Heart right ventricle (tissue), 16 donors: ENCODE measurements around the gene CSTPP1. TPM values are rescaled to one million over a fixed set of nuclear protein-coding genes. Genes with fewer than 3 reads are reported as not detected.

Source experiments
- ATAC-seq, 8 donors: fragments of 200-7000 bp; cut with Tn5 transposase; one replicate each; pipeline ENCODE4 v1.9.1; 2020; ENCODE audit warnings: mild to moderate bottlenecking in 8 of 8, moderate library complexity in 8 of 8, moderate number of reproducible peaks in 1 of 8
- DNase-seq, 2 donors: peaks; one replicate each; pipeline ENCODE4 v3.0.0-alpha.2; 2020
- H3K27ac ChIP-seq, 10 donors: fragments of 200-600 bp; sonication (generic) in 2 of 10; one replicate each; pipeline versions ENCODE4 v1.5.0 to v1.8.0; 2020 to 2022; ENCODE audit warnings: mild to moderate bottlenecking in 3 of 10
- H3K27me3 ChIP-seq, 7 donors: fragments of 200-600 bp; one replicate each; pipeline ENCODE4 v1.8.0; 2021 to 2022; ENCODE audit warnings: mild to moderate bottlenecking in 2 of 7
- H3K36me3 ChIP-seq, 9 donors: fragments of 200-600 bp; sonication (generic) in 1 of 9; one replicate each; pipeline versions ENCODE4 v1.5.0 to v1.8.0; 2020 to 2022; ENCODE audit warnings: mild to moderate bottlenecking in 2 of 9
- H3K4me1 ChIP-seq, 9 donors: fragments of 200-600 bp; sonication (generic) in 1 of 9; one replicate each; pipeline versions ENCODE4 v1.5.0 to v1.8.0; 2020 to 2022; ENCODE audit warnings: mild to moderate bottlenecking in 4 of 9
- H3K4me3 ChIP-seq, 10 donors: fragments of 200-600 bp; sonication (generic) in 2 of 10; one replicate each; pipeline versions ENCODE4 v1.5.0 to v1.8.0; 2020 to 2022; ENCODE audit warnings: mild to moderate bottlenecking in 7 of 10, moderate library complexity in 2 of 10
- H3K9me3 ChIP-seq, 11 donors: fragments of 200-600 bp in 10 of 11; sonication (generic) in 2 of 11; one replicate each; pipeline versions ENCODE4 v1.5.0 to v1.8.0; 2013 to 2022; ENCODE audit warnings: mild to moderate bottlenecking in 2 of 11, control low read depth in 1 of 11, moderate library complexity in 1 of 11
- WGBS, 2 donors: extraction: QIAGEN DNeasy Blood & Tissue Kit; methylation state at CpG; one replicate each; pipeline ENCODE4 v1.1.7; 2013; ENCODE audit warnings: inconsistent platforms in 1 of 2; 5-methylcytosine and 5-hydroxymethylcytosine counted together
- intact Hi-C, 10 donors: fragments of 100-400 bp; cut with DNase I; formaldehyde crosslinking; loops; one replicate each; pipeline versions ENCODE4 v1.11.1 to v1.14.2; 2022
- polyA plus RNA-seq, 2 donors: library from polyadenylated mRNA; stranded (reverse); fragments of 200-250 nt; gene quantifications; one replicate each; pipeline ENCODE4 v1.2.3, GENCODE V29; 2013
- total RNA-seq, 10 donors: library from RNA; stranded (reverse); fragmentation: NEBNext Ultra II Directional in 3 of 10; extraction: Animal tissue kit (Norgen Biotek cat#: 25700) in 3 of 10; gene quantifications; one replicate each; pipeline versions ENCODE4 v1.2.1 to v1.2.4, GENCODE V29; 2021 to 2023
- TF ChIP-seq, protein P1 (sequence below), 9 donors: fragments of 200-600 bp; sonication (generic) in 2 of 9; IDR thresholded peaks; one replicate each; pipeline versions ENCODE4 v1.5.0 to v1.8.0; 2021 to 2022; ENCODE audit warnings: antibody characterized with exemption in 9 of 9, mild to moderate bottlenecking in 5 of 9, moderate library complexity in 1 of 9
- donor health status: Arrhythmogenic right ventricular cardiomyopathy.
- donor health status: ischemic (EF 13 %, LVEDD 7.1; RV severe dilation, severe dysfunction).
- donor health status: healthy with polysubstance abuse.
- donor health status: DM: no; HTN: yes; CAD: no.
- donor health status: DM: no; HTN: no; CAD: no.
- donor health status: ischemic (EF 25% LVEDD 6.9; RV normal size, moderate dysfunction).
- donor health status: ischemic (EF 25% LVEDD 5.7; RV mildly dilated, moderate dysfunction).
- donor health status: healthy.
- donor health status: DM: yes; HTN: yes; CAD: no.
- donor health status: Ischemic cardiomyopathy.
- donor health status: ischemic (EF 35%, LVEDD 5.7; RV mildly dilated, moderate dysfunction).
- donor health status: nonischemic (EF 11% LVEDD 7.7; RV severe dilation, severe dysfunction).
- donor health status: DM: yes; HTN: yes; CAD: no.
- donor health status: PGD.
- donor health status: ischemic (EF 29% LVEDD 5.4; RV normal size, mild dysfunction).
- donor health status: nonischemic (EF 23%, LVEDD 6.1; RV moderate dilation, normal function).

The CSTPP1 gene
- total and polyA plus RNA-seq, 12 donors, result 10.2 to 26.7 (median 16.7) TPM

DNA sequence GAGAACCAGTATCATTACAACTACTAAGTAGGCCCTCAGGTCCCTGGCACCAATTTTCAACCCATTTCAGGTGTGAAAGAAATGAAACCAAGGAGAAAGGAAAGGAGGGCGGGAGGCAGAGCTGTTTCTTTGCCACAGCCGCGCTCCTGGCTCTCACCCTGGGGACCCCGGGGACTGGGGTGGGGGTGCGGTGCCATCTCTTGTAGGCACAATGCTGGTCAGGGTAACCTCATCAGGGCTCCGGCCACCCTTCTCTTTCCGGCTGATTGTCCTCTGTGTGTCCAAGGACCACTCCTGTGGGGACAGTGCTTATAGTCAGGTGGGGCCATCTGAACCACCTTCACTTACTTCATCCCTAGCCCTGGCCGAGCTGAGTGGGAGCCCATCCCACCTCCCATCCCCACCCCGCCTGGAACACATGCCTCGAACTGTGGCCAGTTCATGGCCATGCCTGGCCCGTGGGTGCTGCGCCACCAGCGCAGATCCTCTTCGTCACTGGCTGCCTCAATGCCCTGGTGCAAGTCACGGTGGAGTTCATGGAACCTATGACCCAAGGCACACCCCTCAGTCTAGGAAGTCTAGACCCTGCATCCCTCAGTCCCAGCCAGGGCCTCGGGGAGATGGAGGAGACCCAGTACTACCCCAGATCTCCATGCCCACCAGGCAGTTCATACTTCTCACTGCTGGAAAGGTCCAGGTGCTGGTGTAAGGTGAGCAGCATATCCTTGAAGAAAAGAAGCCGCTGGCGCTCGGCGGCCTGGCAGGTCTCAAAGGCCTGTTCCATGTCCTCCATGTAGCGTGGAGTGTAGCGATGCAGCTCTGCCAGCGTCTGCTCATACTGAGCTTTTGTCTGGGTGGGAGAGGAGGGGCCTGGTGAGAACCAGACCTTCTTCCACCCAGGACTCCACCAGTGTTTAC is 242.4 kb downstream of the CSTPP1 start:
- intact Hi-C loops, result loop anchor here (2.0 to 10.0 kb wide), 9 partner anchors 33 to 228 kb away; partner anchors contain the start of genes NR1H3 (in 5 of the 10), ACP2 (in 1 of the 10), DDB2 (in 1 of the 10) and SLC39A13 (in 1 of the 10)
- 92% methylated on average over 23 of the region's 23 CpGs for WGBS, 2 donors
- Histone ChIP-seq H3K4me3 (no peak overlapping the region), H3K27ac (peak overlapping the region in 9 of 10 donors; percentile 92 to 100 (median 97)), H3K36me3 (peaks cover 0 to 50% (median 5%) of the 10 kb centered on the region in 9 donors), H3K4me1 (peaks cover 29 to 85% (median 63%) of the 10 kb centered on the region in 9 donors), H3K9me3 (no peaks in the 10 kb centered on the region), H3K27me3 (peaks cover 0 to 8% (median 0%) of the 10 kb centered on the region in 7 donors)
- TF ChIP-seq, protein P1, sequence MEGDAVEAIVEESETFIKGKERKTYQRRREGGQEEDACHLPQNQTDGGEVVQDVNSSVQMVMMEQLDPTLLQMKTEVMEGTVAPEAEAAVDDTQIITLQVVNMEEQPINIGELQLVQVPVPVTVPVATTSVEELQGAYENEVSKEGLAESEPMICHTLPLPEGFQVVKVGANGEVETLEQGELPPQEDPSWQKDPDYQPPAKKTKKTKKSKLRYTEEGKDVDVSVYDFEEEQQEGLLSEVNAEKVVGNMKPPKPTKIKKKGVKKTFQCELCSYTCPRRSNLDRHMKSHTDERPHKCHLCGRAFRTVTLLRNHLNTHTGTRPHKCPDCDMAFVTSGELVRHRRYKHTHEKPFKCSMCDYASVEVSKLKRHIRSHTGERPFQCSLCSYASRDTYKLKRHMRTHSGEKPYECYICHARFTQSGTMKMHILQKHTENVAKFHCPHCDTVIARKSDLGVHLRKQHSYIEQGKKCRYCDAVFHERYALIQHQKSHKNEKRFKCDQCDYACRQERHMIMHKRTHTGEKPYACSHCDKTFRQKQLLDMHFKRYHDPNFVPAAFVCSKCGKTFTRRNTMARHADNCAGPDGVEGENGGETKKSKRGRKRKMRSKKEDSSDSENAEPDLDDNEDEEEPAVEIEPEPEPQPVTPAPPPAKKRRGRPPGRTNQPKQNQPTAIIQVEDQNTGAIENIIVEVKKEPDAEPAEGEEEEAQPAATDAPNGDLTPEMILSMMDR (IDR thresholded peaks at IDR 0.05), result no peak
- no peak for DNase-seq
- ATAC-seq, result no peak

DNA sequence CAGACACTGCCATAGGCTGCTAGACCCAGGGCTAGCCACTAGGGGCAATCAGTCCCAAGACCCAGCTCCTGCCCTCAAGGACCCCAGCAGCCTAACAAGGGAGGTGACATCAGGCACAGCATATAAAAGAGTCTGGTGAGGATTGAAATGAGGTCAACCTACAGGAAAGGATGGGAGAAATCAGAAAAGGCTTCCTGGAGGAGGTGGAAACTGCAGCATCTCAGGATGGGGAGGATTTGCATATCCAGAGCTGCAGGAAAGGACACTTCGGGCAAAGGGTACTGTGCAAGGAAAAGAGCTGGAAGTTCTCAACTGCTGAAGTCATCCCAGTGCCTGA is 243.1 kb downstream of the CSTPP1 start:
- Histone ChIP-seq H3K9me3 (no peaks in the 10 kb centered on the region), H3K4me3 (no peak overlapping the region), H3K36me3 (peaks cover 0 to 46% (median 4%) of the 10 kb centered on the region in 9 donors), H3K27me3 (peaks cover 0 to 14% (median 0%) of the 10 kb centered on the region in 7 donors), H3K27ac (peak overlapping the region in 6 of 10 donors; percentile 31 to 100 (median 98)), H3K4me1 (peaks cover 29 to 88% (median 68%) of the 10 kb centered on the region in 9 donors)
- WGBS, 2 donors, result 93 to 94% methylated on average over 1 of the region's 1 CpG
- no peak for ATAC-seq
- no peak for DNase-seq
- TF ChIP-seq, protein P1 (IDR thresholded peaks at IDR 0.05), result peak in 8 of 9 donors; percentile 15 to 59 (median 46)
- intact Hi-C loops, result loop anchor here (2.0 to 10.0 kb wide), 9 partner anchors 33 to 228 kb away; partner anchors contain the start of genes NR1H3 (in 5 of the 10), ACP2 (in 1 of the 10), DDB2 (in 1 of the 10) and SLC39A13 (in 1 of the 10)

DNA sequence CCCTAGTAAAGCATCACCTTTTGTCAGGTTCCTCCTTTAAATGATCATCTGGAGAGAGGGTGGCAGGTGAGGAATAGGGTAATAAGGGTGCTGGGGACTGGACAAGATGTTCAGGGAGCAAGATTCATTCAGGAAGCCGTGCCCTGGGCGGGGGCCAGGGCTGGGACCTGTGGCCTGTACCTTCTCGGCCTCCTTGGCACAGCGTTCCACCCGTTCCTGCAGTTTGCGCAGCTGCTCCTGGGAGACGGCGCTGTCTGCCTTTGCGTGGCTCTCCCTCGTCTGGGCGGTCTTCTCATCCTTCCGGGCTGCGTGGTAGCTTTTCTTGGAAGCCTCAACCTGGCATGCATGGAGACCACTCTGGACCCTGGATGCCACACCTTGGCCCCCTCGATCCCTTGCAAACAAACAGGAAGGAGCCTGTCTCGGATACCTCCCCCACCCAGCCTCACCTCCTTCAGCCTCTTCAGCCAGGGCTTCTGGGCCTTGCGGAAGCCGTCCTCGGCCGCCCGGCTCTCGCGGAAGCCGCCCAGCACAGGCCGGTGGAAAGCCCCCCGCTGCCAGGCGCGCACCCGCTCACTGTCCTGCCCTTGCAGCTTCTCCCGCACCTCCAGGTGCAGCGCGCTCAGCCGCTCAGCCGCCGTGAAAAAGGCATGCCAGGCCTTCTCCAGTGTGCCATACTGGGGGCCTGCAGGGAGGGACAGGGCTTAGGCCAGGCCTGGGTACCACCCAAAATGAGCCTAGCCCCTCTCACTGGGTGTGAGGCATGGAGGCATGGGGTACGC is 243.6 kb downstream of the CSTPP1 start:
- no peaks in the 10 kb centered on the region for H3K9me3 ChIP-seq
- intact Hi-C loops, result loop anchor here in 4 of 10 donors (5.0 to 10.0 kb wide), 3 partner anchors 55 to 175 kb away; partner anchors contain the start of gene MYBPC3 (in 3 of the 4)
- TF ChIP-seq, protein P1 (IDR thresholded peaks at IDR 0.05), result no peak
- peaks cover 0 to 20% (median 0%) of the 10 kb centered on the region in 7 donors for H3K27me3 ChIP-seq
- H3K4me1 ChIP-seq, result peaks cover 26 to 88% (median 62%) of the 10 kb centered on the region in 9 donors
- WGBS, 2 donors, result 91 to 93% methylated on average over 35 of the region's 35 CpGs
- H3K27ac ChIP-seq, result peak overlapping the region in 7 of 10 donors; percentile 31 to 100 (median 98)
- H3K4me3 ChIP-seq, result peak overlapping the region in 1 of 10 donors; percentile 11
- H3K36me3 ChIP-seq, result peaks cover 0 to 40% (median 4%) of the 10 kb centered on the region in 9 donors
- ATAC-seq, result no peak
- DNase-seq, result no peak
